HCT116 (cell line): Measurements from ENCODE around the gene TADA2B. TPM values are rescaled to one million over a fixed set of nuclear protein-coding genes. Genes with fewer than 3 reads are reported as not detected.

Experiments used
- ATAC-seq: fragments of 200-7000 bp; cut with Tn5 transposase; 2 replicates; pipeline ENCODE4 v1.9.1; 2020; ENCODE audit warnings: mild to moderate bottlenecking, moderate library complexity
- BruUV-seq: library from RNA; stranded (reverse); fragments of 400-500 nt; replicated peaks from 2 replicates; lab custom pipeline; 2021; lab: Mats Ljungman, UMichigan
- CTCF ChIA-PET: fragments of 300-600 bp; sonication (Branson Sonifier 250); formaldehyde crosslinking; loops from one replicate; lab custom pipeline; 2021; ENCODE audit warnings: antibody characterized with exemption; lab: Charles Lee
- POLR2A ChIA-PET: fragments of 300-600, 350-600 bp; sonication (Branson Sonifier 250); formaldehyde crosslinking; loops from one replicate; lab custom pipeline; 2021; ENCODE audit warnings: antibody characterized with exemption; lab: Charles Lee
- RAD21 ChIA-PET, 2 experiments: fragments of 300-600 bp; sonication (Branson Sonifier 250); formaldehyde crosslinking; loops; one replicate each; lab custom pipeline; 2023; ENCODE audit warnings: low total read pairs in 2 of 2; ENCODE audit not compliant: uncharacterized antibody in 2 of 2, unreplicated experiment in 2 of 2, low non-redundant PET in 1 of 2; lab: Charles Lee
- DNase-seq: peaks from one replicate; pipeline ENCODE4 v3.0.0-alpha.2; 2010; ENCODE audit warnings: low read depth, low spot score
- H2AFZ ChIP-seq: fragments of 200-600 bp; shearing (Covaris generic), sonication (generic); 2 replicates; pipeline ENCODE4 v1.6.1; 2017; ENCODE audit warnings: low read depth, mixed run types, mixed read lengths, antibody characterized with exemption, low read length; ENCODE audit not compliant: poor library complexity, severe bottlenecking
- H3K27ac ChIP-seq: 2 replicates; pipeline ENCODE4 v1.5.1; 2012; ENCODE audit warnings: low read depth, low read length
- H3K27me3 ChIP-seq: fragments of 200-600 bp; sonication (generic); 2 replicates; pipeline ENCODE4 v1.6.1; 2016; ENCODE audit warnings: mixed run types, low read length, mixed read lengths; ENCODE audit not compliant: insufficient read depth
- H3K36me3 ChIP-seq, 2 experiments: fragments of 200-500 bp in 1 of 2; fragments of 200-600 bp in 1 of 2; sonication (Bioruptor generic) in 1 of 2; sonication (generic) in 1 of 2; 2 replicates each; pipeline versions ENCODE4 v1.5.1 to v1.6.1; 2014 to 2016; ENCODE audit warnings: low read length in 2 of 2, inconsistent platforms in 1 of 2, mixed read lengths in 1 of 2, mixed run types in 1 of 2; ENCODE audit not compliant: insufficient read depth in 2 of 2, control insufficient read depth in 1 of 2
- H3K4me1 ChIP-seq, 2 experiments: fragments of 200-600 bp in 1 of 2; sonication (generic) in 1 of 2; 2 replicates each; pipeline versions ENCODE4 v1.5.1 to v1.6.1; 2012 to 2017; ENCODE audit warnings: low read length in 2 of 2, inconsistent platforms in 1 of 2, mild to moderate bottlenecking in 1 of 2, mixed read lengths in 1 of 2, mixed run types in 1 of 2, moderate library complexity in 1 of 2; ENCODE audit not compliant: insufficient read depth in 2 of 2, control insufficient read depth in 1 of 2
- H3K4me2 ChIP-seq: fragments of 200-600 bp; sonication (generic); 2 replicates; pipeline ENCODE4 v1.6.1; 2017; ENCODE audit warnings: mixed run types, low read length, mixed read lengths
- H3K4me3 ChIP-seq, 2 experiments: fragments of 200-600 bp in 1 of 2; sonication (generic) in 1 of 2; replicated peaks in 1 of 2; 2 replicates each; pipeline ENCODE4 v1.5.1; 2011 to 2016; ENCODE audit warnings: low read length in 2 of 2, control low read depth in 1 of 2, low read depth in 1 of 2, mild to moderate bottlenecking in 1 of 2, mixed read lengths in 1 of 2, mixed run types in 1 of 2
- H3K79me2 ChIP-seq: fragments of 200-600 bp; sonication (generic); 2 replicates; pipeline ENCODE4 v1.6.1; 2017; ENCODE audit warnings: mild to moderate bottlenecking, mixed run types, low read length, moderate library complexity, mixed read lengths; ENCODE audit not compliant: insufficient read depth
- H3K9ac ChIP-seq: fragments of 200-600 bp; sonication (generic); 2 replicates; pipeline ENCODE4 v1.6.1; 2016; ENCODE audit warnings: low read length, mixed read lengths
- H3K9me2 ChIP-seq: fragments of 200-600 bp; sonication (generic), shearing (Covaris generic); 2 replicates; pipeline ENCODE4 v1.6.1; 2017; ENCODE audit warnings: mixed run types, mild to moderate bottlenecking, moderate library complexity; ENCODE audit not compliant: insufficient read depth
- H3K9me3 ChIP-seq, 2 experiments: fragments of 200-500 bp in 1 of 2; fragments of 200-600 bp in 1 of 2; sonication (Bioruptor generic) in 1 of 2; sonication (generic) in 1 of 2; 2 replicates each; pipeline ENCODE4 v1.6.1; 2014 to 2017; ENCODE audit warnings: low read length in 2 of 2, mixed read lengths in 2 of 2, inconsistent platforms in 1 of 2, low read depth in 1 of 2, mild to moderate bottlenecking in 1 of 2, mixed run types in 1 of 2, moderate library complexity in 1 of 2; ENCODE audit not compliant: control insufficient read depth in 1 of 2, insufficient read depth in 1 of 2
- H4K20me1 ChIP-seq: fragments of 200-600 bp; sonication (generic), shearing (Covaris generic); 2 replicates; pipeline ENCODE4 v1.6.1; 2017; ENCODE audit warnings: mixed run types, mild to moderate bottlenecking, moderate library complexity; ENCODE audit not compliant: insufficient read depth
- ATF3 ChIP-seq: IDR thresholded peaks from 2 replicates; pipeline ENCODE4 v1.6.1; 2012
- CBX3 ChIP-seq: IDR thresholded peaks from 2 replicates; pipeline ENCODE4 v1.6.1; 2012; ENCODE audit warnings: low read depth
- CEBPB ChIP-seq: IDR thresholded peaks from 2 replicates; pipeline ENCODE4 v1.6.1; 2012; ENCODE audit warnings: low read depth
- ELF1 ChIP-seq: IDR thresholded peaks from 2 replicates; pipeline ENCODE4 v1.6.1; 2012; ENCODE audit warnings: low read depth, borderline replicate concordance
- EZH2 ChIP-seq: fragments of 200-600 bp; sonication (generic); IDR thresholded peaks from 2 replicates; pipeline ENCODE4 v1.6.1; 2017; ENCODE audit warnings: antibody characterized with exemption, mixed run types
- FOSL1 ChIP-seq: IDR thresholded peaks from 2 replicates; pipeline ENCODE4 v1.6.1; 2012; ENCODE audit warnings: low read depth
- JUND ChIP-seq: IDR thresholded peaks from 2 replicates; pipeline ENCODE4 v1.6.1; 2012
- MAX ChIP-seq: IDR thresholded peaks from 2 replicates; pipeline ENCODE4 v1.6.1; 2012
- POLR2A ChIP-seq: IDR thresholded peaks from 2 replicates; pipeline ENCODE4 v1.7.0; 2011; ENCODE audit warnings: borderline replicate concordance; ENCODE audit not compliant: insufficient read depth, insufficient read length; ENCODE audit errors: extremely low read depth
- POLR2AphosphoS5 ChIP-seq: IDR thresholded peaks from 2 replicates; pipeline ENCODE4 v1.6.1; 2011; ENCODE audit warnings: mild to moderate bottlenecking, low read depth, low read length, moderate library complexity
- RAD21 ChIP-seq: IDR thresholded peaks from 2 replicates; pipeline ENCODE4 v1.6.1; 2012; ENCODE audit warnings: low read depth, mild to moderate bottlenecking
- REST ChIP-seq: IDR thresholded peaks from 2 replicates; pipeline ENCODE4 v1.6.1; 2012; ENCODE audit warnings: low read depth
- SRF ChIP-seq: IDR thresholded peaks from 2 replicates; pipeline ENCODE4 v1.6.1; 2012; ENCODE audit warnings: low read depth
- YY1 ChIP-seq: IDR thresholded peaks from 2 replicates; pipeline ENCODE4 v1.6.1; 2011; ENCODE audit warnings: low read length, low read depth, moderate library complexity, mild to moderate bottlenecking; ENCODE audit not compliant: insufficient replicate concordance; ENCODE audit errors: extremely low read depth
- ZBTB33 ChIP-seq: IDR thresholded peaks from 2 replicates; pipeline ENCODE4 v1.6.1; 2011; ENCODE audit warnings: mild to moderate bottlenecking, low read length, moderate library complexity; ENCODE audit not compliant: insufficient replicate concordance; ENCODE audit errors: extremely low read depth
- ZFX ChIP-seq: fragments of 450-650 bp; IDR thresholded peaks from 2 replicates; pipeline ENCODE4 v1.6.1; 2017
- ZNF274 ChIP-seq: fragments of 200-500 bp; sonication (Bioruptor generic); IDR thresholded peaks from 2 replicates; pipeline ENCODE4 v1.6.1; 2014; ENCODE audit warnings: mild to moderate bottlenecking, low read depth, low read length, inconsistent platforms
- intact Hi-C: fragments of 100-400 bp; cut with micrococcal nuclease; formaldehyde crosslinking; loops from 2 replicates; pipeline ENCODE4 v1.10.0; 2022
- total RNA-seq: library from RNA; stranded (reverse); gene quantifications from one replicate; pipeline ENCODE4 v1.2.1, GENCODE V29; 2021; ENCODE audit not compliant: unreplicated experiment

The TADA2B gene
- total RNA-seq, 1 experiment from 2014 or later = 13.4 TPM

- Histone ChIP-seq H2AFZ (no peak overlapping the region), H4K20me1 (no peaks in the 10 kb centered on the region), H3K9me2 (no peaks in the 10 kb centered on the region), H3K36me3 (no peaks in the 10 kb centered on the region), H3K4me2 (no peak overlapping the region), H3K27ac (no peak overlapping the region), H3K27me3 (peaks cover 15% of the 10 kb centered on the region; the same call in 1 of the 2 replicates), H3K4me1 (peaks cover 0 to 12% of the 10 kb centered on the region in 2 experiments; a peak in 2 of 4 replicates), H3K9ac (no peak overlapping the region), H3K4me3 (no peak overlapping the region), H3K79me2 (no peaks in the 10 kb centered on the region), H3K9me3 (no peaks in the 10 kb centered on the region)
- ChIA-PET POLR2A (no interaction called here), CTCF (interaction anchor here (1.1 to 2.6 kb wide), 7 partner anchors 10 to 403 kb away, joined by 3 to 13 read pairs (median 3); no protein-coding TSS in a partner anchor), RAD21 (no interaction called here)
- TF ChIP-seq JUND (no peak), ZBTB33 (no peak), ATF3 (no peak), ELF1 (no peak), POLR2AphosphoS5 (no peak), ZNF274 (no peak), MAX (no peak), FOSL1 (no peak), REST (no peak), SRF (no peak), ZFX (no peak), EZH2 (no peak), RAD21 (no peak), YY1 (no peak), POLR2A (no peak), CBX3 (no peak), CEBPB (no peak)
- intact Hi-C loops = loop anchor here (10.0 kb wide), 1 partner anchor 211 kb away; no protein-coding TSS in a partner anchor
- ATAC-seq = no peak
- DNase-seq = no peak
- no TSS peak for BruUV-seq
Observed at GRCh38 chr4:7083597-7084563, 40.7 kb downstream of the TADA2B start.
